Activated effector memory CD4-positive, alpha-beta T cell treated with anti-CD3 and anti-CD28 coated beads, Interleukin-2, amount 50 U/mL, for 16 hours (primary cell): ENCODE data around the gene LSR.

Experiments used
- DNase-seq: peaks from one replicate; pipeline ENCODE4 v3.0.0-alpha.2; 2020

The LSR gene, protein sequence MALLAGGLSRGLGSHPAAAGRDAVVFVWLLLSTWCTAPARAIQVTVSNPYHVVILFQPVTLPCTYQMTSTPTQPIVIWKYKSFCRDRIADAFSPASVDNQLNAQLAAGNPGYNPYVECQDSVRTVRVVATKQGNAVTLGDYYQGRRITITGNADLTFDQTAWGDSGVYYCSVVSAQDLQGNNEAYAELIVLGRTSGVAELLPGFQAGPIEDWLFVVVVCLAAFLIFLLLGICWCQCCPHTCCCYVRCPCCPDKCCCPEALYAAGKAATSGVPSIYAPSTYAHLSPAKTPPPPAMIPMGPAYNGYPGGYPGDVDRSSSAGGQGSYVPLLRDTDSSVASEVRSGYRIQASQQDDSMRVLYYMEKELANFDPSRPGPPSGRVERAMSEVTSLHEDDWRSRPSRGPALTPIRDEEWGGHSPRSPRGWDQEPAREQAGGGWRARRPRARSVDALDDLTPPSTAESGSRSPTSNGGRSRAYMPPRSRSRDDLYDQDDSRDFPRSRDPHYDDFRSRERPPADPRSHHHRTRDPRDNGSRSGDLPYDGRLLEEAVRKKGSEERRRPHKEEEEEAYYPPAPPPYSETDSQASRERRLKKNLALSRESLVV

DNA sequence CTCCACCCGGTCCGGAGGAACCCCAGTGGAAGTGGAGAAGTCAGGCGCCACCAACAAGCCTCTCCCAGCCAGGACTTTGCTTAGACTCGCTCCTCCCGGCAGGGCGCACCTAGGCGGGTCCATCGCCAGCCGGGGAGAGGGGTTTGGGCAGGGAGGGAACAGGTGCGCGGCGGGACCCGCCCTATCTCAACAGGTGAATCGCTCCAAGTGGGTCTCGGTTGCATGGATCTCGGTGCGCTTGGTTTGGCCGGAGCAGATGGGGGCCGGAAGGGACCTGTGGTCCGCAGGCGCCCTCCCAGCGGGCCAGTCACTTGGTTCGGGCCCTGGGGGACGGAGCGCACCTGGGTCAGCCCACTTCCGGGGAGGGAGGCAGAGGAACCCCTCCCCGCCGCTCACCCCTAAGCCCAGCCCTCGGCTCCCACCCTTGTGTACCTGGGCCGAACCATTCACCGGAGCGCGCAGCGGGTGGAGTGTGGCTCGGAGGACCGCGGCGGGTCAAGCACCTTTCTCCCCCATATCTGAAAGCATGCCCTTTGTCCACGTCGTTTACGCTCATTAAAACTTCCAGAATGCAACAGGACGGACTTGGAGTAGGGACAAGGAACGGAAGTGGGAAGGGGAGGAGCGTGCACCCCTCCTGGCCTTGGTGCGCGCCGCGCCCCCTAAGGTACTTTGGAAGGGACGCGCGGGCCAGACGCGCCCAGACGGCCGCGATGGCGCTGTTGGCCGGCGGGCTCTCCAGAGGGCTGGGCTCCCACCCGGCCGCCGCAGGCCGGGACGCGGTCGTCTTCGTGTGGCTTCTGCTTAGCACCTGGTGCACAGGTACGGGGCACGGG lies at the start of gene LSR:
Gene LSR (plus strand): TSS at position 693 of the 836 bp plus-strand sequence. CDS start 21 bp downstream, at position 714.
- DNase-seq = peak; percentile 90

DNA sequence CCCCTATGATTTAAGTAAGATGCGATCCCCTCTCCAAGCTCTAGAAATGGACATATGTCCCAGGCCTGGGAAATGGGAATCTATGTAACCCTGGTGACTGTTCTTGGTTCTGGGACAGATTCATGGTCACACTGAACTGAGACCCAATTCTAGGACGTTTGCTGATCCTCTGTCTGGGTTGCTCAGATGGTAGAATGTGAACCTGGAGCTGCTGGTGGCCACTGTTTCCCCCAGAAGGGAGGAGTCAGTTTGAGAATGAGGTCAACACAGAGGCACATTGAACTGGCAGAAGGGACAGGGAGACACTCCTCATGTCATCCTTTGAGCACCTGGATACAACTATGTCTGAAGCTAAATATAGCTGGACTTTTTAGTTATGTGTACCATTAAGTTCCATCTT lies 49.3 kb upstream of the LSR start:
- DNase-seq = no peak

DNA sequence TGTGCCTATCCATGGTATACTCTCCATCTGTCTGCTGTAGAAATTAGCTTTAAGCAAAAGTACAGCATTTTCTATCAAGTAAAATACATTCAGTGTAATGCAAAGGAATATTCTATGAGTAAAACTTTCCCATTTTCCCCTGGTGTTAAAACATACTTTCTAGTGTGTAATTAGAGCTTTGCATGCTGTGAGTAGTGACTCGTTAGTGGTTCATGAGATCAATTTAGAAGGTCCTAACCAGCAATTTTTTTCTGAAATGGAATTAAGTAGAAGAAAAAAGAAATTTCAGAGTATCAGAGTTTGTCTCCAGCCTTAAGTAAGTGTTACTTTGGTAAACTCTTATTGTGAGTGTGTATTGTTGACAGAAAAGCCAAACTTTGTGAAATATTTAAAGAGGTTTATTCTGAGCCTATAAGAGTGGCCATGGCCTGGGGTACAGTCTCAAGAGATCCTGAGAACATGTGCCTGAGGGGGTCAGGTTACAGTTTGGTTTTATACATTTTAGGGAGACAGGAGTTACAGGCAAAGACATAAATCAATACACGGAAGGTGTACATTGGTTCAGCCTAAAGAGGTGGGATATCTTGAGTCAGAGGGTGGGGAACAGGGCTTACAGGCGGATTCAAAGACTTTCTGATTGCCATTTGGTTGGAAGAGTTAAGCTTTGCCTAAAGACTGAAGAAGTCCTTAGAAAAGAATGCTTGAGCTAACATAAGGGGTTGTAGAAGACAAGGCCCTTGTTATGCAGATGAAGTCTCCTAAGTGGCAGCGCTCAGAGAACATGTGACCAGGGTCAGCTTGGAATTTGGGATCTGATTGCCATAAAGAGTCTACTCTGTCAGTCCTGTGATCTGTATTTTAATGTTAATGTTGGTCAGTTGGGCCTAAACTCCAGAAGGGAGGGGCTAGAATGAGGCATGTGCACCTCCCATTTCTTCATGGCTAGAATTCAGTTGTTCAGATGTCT lies 45.8 kb upstream of the LSR start:
- no peak for DNase-seq

DNA sequence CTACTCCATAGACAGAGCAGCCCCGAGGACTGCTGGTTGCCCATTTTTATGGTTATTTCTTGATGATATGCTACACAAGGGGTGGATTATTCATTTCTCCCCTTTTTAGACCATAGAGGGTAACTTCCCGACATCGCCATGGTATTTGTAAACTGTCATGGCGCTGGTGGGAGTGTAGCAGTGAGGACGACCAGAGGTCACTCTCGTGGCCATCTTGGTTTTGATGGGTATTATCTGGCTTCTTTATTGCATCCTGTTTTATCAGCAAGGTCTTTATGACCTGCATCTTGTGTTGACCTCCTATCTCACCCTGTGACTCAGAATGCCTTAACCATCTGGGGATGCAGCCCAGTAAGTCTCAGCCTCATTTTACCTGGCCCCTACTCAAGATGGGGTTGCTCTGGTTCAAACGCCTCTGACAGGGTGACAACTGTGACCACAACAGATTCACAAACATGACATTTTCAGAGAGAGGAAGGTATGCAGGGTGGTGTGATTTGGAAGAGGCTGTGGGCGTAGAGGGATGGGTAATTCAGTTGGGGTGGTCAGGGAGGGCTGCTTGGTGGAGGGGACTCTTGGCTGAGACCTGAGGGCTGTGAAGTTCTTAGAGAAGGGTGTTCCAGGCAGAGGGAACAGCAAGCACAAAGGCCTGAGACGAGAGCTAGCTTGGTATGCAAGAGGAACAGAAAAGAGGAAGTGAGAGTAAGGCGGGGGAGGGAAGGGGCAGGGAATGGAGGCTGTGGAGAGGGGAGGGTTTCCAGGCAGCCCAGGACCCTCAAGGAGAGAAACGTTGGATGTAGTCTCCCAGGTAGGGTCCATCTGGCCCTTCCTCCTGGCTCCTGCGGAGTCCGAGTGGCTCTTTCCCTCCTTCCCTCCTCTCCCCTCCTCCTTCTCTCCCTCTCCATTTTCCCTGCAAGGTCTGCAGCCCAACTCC lies 43.7 kb upstream of the LSR start:
- no peak for DNase-seq

DNA sequence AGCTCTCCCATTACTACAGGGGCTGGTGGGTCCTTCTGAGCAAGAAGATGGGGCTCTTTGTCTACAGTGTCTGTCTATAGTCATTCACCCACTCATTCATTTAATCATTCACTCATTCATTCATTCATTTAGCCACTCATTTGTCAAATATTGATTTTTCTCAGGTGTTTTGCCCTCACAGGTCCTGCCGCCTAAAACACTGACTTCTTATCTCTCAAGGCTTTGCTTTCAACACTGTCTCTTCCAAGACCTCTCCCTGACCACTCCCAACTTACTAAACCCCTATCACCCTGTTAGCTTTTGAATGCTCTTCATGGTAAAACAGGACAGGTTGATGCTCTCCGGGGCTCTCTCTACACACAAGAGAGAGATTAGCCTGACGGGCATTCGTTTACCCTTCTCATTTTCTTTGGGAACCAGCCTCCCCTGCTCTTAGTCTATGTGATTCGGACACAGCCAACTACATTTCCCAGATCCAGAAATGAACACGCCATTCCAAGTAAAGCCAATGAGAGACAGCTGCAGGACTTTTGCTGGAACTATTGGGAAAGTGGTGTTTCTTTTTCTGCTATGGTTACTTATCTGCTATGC lies 43.0 kb upstream of the LSR start:
- DNase-seq = no peak

DNA sequence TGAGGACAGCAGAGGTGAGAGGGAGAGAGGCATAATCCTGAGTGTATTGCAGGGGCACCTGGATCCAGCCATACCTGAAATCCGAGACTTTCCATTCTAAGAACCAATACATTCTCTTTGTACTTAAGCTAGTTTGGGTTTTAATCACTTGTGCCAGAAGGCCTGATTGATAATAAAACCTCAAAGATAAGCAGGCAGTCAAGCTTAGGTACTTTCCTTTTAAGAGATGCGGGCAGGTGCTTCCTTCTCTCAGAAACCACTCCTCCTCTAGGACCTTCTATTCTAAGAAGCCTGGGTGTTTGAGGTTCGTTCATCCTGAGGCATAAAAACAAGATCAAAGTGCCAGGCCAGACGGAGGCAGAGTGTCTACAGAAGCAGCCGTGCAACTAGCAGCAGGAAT lies 42.4 kb upstream of the LSR start:
- DNase-seq = peak; percentile 80

DNA sequence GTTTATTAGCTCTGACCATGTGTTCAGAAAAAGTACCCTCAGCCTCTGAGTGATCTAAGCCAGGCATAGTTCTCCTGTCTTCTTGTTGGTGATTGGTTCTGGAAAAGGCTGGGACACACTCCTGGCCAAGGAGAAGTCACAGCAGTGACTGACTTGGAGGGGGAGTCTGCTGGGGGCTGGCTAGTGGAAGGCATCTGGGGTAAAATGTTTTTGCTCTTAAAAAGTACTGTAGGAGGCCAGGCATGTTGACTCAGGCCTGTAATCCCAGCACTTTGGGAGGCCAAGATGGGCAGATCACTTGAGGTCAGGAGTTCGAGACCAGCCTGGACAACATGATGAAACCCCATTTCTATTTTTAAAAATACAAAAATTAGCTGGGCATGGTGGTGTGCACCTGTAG lies 41.9 kb upstream of the LSR start:
- no peak for DNase-seq

DNA sequence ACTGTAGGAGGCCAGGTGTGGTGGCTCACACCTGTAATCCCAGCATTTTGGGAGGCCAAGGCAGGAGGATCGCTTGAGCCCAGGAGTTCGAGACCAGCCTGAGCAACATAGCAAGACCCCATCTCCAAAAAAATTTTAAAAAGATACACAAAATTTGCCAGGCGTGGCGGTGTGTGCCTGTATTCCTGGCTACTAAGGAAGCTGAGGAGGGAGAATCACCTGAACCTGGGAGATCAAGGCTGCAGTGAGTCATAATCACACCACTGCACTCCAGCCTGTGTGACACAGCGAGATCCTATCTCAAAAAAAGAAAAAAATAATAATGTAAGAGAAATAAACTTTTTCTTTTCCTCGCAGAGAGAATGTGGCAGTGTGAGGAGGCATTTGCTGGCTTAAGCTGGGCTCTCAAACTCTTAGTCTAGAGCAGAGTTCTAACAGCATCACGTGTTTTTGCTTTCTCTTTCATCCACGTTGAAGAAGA lies 41.4 kb upstream of the LSR start:
- DNase-seq = peak; percentile 78

DNA sequence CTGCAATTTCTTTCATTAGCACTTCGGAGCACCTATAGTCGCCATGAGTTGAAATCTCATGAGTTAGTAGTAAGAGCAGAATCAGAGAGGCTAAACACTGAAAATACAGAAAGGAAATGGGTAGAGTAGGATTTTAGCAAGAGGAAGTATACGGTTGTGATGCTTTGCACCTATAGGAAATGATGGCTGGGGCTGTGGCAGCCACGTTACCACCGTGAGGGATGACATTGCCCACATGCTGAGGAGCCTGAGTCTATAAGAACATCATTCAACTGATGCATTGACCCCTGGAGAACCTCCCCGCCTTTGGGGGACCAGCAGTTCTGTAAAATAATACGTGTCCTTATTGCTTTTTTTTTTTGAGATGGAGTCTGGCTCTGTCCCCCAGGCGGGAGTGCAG lies 40.7 kb upstream of the LSR start:
- DNase-seq = no peak

DNA sequence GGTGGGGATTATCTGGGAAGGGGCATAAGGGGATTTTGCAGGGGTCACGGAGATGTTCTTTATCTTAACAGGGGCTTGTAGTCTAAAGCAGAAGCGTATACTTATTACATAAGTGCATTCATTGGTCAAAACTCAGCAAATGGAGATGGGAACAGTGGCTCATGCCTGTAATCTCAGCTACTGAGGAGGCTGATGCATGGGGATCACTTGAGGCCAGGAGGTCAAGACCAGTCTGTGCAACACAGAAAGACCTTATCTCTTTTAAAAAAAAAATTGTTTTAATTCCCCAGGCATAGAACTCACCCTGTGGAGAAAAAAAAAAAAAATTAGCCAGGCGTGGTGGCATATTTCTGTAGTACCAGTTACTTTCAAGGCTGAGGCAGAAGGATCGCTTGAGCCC lies 39.2 kb upstream of the LSR start:
- DNase-seq = no peak

DNA sequence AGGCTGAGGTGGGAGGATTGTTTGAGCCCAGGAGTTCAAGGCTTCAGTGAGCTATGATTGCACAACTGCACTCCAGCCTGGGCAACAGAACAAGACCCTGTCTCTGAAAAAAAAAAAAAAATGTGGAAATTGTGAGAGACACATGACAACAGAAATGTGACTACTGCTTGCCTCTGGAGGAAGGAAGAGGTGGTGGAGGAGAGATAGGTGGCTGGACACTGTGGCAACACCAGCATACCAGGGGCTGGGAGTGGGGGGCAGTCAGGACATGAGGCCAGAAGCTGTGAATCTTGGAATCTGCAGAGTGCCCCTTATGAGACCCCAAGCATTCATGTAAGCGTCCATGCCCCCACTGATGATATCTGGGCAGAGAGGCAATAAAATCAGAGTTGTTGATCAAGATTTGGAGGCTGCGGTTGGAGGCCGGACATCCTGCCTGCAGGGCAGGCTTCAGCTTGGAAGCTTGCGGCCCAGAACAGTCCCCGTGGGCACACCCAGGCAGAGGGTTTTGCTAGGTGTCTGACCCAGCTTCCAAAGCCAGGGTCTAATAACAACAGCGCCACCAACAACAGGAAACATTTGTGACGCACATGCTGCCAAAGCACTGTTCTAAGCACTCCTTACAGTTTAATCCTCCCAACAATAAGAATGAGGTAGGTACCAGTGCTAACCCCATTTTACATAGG lies 37.1 kb upstream of the LSR start:
- DNase-seq = peak; percentile 91

DNA sequence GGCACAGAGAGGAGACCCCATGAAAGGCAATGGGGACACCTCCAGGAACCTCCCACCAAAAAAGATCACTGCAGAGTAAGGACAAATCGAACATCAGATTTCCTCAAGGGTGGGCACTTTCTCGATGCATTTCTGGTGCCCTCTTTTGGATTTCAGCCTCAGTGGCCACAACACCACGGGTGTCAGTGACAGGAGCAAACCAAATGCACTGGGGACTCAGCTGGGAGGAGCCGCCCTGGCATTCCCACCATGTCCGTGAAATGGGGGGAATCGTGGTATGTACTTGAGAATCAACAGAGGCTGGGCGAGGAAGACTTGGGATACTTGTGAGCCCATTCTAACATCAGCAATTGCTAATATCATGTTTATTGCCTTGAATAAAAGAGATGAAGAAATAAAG lies 36.6 kb upstream of the LSR start:
- DNase-seq = peak; percentile 65

DNA sequence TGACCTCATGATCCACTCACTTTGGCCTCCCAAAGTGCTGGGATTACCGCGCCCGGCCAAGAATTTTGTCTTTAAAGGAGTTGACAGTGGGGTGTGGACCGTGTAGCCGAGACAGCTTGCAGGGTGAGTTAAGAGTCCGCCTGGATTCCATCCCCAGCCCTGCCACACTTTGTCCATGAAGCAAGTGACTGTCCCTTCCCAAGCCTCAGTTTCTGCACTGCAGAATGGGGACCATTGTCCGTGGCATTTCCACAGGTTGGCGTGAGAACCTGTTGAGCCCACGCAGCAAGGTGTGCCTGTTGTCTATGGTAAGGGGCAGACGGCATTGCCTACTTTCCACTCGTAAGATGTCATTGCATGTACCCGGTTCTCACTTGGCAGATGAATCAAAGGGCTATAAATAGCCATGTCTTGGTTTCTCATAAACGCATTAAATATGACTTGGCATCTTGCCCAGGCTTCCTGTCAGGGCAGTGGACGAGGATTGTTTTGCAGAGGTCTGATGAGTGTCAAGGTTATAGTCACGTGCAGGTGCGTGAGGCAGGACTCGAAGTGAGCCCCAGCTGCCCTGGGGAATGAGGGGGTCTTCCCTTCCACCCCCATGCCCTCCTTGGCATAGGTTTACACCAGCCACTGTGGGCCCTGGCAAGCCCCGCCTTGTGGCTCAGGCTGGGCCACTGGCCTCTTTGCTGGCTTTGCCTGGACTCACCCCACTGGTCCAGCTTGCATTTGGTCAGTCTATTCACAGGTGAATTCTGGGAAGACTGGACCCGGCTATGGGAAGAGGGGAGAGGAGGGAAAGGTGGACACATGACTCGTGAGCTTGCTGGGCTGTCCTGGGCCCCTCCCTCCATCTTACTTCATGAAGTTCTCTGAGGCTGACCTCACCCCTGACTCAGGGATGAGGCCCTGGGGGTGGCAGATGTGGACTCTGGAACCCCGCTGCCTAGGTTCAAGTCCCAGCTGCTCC lies 34.9 kb upstream of the LSR start:
- DNase-seq = peak; percentile 89

DNA sequence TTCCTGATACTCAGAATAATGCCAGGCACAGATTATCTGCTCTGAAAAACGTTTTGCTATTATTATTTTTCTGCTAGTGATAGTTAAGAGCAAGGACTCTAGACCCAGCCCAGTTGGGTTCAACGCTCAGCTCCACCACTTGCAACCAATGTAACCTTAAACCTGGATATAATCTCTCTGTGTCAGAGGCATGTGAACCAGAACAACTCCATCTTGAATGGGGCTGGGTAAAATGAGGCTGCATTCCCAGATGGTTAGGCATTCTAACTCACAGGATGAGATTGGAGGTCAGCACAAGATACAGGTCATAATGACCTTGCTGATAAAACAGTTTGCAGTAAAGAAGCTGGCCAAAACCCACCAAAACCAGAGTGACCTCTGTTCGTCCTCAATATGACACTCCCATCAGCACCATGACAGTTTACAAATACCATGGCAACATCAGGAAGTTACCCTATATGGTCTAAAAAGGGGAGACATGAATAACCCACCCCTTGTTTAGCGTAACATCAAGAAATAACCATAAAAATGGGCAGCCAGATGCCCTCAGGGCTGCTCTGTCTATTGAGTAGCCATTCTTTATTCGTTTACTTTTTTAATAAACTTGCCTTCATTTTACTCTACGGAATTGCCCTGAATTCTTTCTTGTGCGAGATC lies 33.9 kb upstream of the LSR start:
- peak; percentile 22 for DNase-seq

DNA sequence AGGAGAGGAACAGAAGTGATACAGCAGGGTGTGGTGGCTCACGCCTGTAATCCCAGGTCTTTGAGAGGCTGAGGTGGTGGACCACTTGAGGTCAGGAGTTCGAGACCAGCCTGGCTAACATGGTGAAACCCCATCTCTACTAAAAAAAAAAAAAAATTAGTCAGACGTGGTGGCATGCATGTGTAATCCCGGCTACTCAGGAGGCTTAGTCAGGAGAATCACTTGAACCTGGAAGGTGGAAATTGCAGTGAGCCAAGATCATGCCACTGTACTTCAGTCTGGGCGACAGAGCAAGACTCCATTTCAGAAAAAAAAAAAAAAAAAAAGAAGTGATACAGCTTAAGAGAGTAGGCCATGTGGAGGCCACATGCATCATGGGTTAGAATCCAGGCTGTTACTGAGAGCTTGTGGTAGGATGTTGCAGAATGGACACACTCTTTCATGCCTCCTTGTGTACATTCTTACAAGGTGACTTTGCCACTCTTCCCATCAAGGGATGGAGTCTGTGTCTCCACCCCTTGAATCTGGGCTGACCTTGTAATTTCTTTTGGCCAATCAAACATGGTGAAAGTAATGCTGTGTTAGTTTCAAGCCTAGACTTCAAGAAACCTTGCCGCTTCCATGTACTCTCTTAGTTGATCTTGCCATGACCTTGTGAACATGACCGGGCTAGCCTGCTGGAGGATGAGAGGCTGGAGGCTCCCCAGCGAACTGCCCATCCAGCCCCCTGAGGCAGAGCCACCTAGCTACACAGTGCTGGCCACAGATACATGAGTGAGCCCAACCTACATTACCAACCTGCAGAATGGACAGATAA lies 32.6 kb upstream of the LSR start:
- DNase-seq = peak; percentile 53

DNA sequence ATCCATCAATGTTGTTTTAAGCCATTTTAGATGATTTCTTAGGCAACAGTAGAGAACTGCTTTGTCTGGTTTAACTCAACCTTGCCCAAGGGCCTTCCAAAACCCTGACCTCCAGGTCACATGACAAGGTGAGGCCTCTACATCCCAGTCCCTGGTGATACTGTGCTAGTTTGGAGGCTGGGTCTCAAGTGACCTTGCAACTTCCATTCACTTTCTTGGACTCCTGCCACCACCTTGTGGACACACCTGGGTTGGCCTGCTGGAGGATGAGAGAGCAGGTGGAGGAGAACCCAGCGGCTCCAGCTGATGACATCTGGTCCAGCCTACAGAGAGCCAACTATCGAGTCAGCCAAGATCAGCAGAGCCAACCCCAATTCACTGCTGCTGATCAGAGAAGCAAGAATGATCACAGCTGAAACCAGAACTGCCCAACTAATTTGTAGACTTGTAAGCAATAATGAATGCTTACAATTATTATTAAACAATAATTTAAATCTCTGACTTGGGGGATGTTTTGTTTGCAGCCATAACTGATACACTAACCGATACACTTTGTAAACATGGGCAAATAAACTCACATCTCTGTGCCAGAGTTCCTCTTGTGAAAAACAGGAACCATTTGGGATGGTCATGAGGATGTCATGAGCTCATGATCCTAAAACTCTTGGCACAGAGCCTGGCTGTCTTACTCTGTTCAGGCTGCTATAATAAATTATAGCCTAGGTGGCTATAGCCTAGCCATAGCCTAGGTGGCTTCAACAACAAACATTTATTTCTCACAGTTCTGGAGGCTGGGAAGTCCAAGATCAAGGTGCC lies 31.8 kb upstream of the LSR start:
- peak; percentile 78 for DNase-seq

DNA sequence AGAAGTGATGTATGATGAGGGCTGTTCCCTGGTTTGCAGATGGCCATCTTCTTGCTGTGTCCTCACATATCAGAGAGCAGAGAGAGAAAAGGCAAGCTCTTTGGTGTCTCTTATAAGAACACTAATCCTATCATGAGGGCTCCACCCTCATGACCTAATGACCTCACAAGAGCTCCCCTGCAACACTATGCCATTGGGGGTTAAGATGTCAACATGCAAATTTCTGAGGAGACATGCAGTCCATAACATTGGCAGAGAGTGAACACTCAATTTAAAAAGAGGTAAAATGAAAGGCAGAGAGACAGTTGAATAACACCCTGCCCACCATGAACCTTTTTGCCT lies 31.2 kb upstream of the LSR start:
- no peak for DNase-seq
